ENCODE results near the gene TBX19.

Gene TBX19

GRCh38 chr1:168293356-168293755, 12.7 kb downstream of the TBX19 start:
- Mint-ChIP-seq H3K27me3 (ENCODE audit: low read depth) (no peaks in the 10 kb centered on the region), H3K36me3 (ENCODE audit: low read depth) (no peaks in the 10 kb centered on the region), H3K27ac (no peak overlapping the region), H3K4me1 (no peaks in the 10 kb centered on the region), H3K4me3 (no peak overlapping the region), H3K9me3 (no peaks in the 10 kb centered on the region)
- no peak for TF ChIP-seq CTCF (IDR thresholded peaks at IDR 0.05; ENCODE audit: unreplicated experiment in 3 of 3)

- Mint-ChIP-seq H3K4me3 (no peak overlapping the region), H3K27me3 (ENCODE audit: low read depth) (no peaks in the 10 kb centered on the region), H3K27ac (no peak overlapping the region), H3K36me3 (ENCODE audit: low read depth) (no peaks in the 10 kb centered on the region), H3K9me3 (no peaks in the 10 kb centered on the region), H3K4me1 (no peaks in the 10 kb centered on the region)
- TF ChIP-seq CTCF (IDR thresholded peaks at IDR 0.05; ENCODE audit: unreplicated experiment in 3 of 3), result no peak
These were observed 14.9 kb downstream of the TBX19 start for GRCh38 chr1:168295411-168296114.

- Mint-ChIP-seq H3K4me1 (no peaks in the 10 kb centered on the region), H3K4me3 (no peak overlapping the region), H3K27me3 (ENCODE audit: low read depth) (no peaks in the 10 kb centered on the region), H3K27ac (no peak overlapping the region), H3K36me3 (ENCODE audit: low read depth) (no peaks in the 10 kb centered on the region), H3K9me3 (no peaks in the 10 kb centered on the region)
- no peak for TF ChIP-seq CTCF (IDR thresholded peaks at IDR 0.05; ENCODE audit: unreplicated experiment in 3 of 3)
These were observed 16.5 kb downstream of the TBX19 start for GRCh38 chr1:168297019-168297730.

GRCh38 chr1:168298446-168298845, 17.8 kb downstream of the TBX19 start:
- no peak overlapping the region for H3K27ac Mint-ChIP-seq
- H3K27me3 Mint-ChIP-seq (ENCODE audit: low read depth), result no peaks in the 10 kb centered on the region
- TF ChIP-seq CTCF (IDR thresholded peaks at IDR 0.05; ENCODE audit: unreplicated experiment in 3 of 3), result no peak
- no peaks in the 10 kb centered on the region for H3K4me1 Mint-ChIP-seq
- no peak overlapping the region for H3K4me3 Mint-ChIP-seq
- no peaks in the 10 kb centered on the region for H3K36me3 Mint-ChIP-seq (ENCODE audit: low read depth)
- H3K9me3 Mint-ChIP-seq, result no peaks in the 10 kb centered on the region

GRCh38 chr1:168300626-168301025, 19.9 kb downstream of the TBX19 start:
- Mint-ChIP-seq H3K9me3 (no peaks in the 10 kb centered on the region), H3K4me1 (no peaks in the 10 kb centered on the region), H3K27ac (no peak overlapping the region), H3K27me3 (ENCODE audit: low read depth) (peaks cover 4% of the 10 kb centered on the region), H3K4me3 (no peak overlapping the region), H3K36me3 (ENCODE audit: low read depth) (no peaks in the 10 kb centered on the region)
- TF ChIP-seq CTCF (IDR thresholded peaks at IDR 0.05; ENCODE audit: unreplicated experiment in 3 of 3), result no peak

Data from nephron (organoid).